Right atrium auricular region (tissue), 2 donors: ENCODE measurements around the gene MYH14. TPM values are rescaled to one million over a fixed set of nuclear protein-coding genes. Genes with fewer than 3 reads are reported as not detected.

Experiments
- DNase-seq: peaks from one replicate; pipeline ENCODE4 v3.0.0-alpha.2; 2019; ENCODE audit warnings: low spot score
- H3K27ac ChIP-seq, 2 donors: fragments of 200-600 bp; sonication (generic); 1 replicate in 1 of 2; 2 replicates in 1 of 2; pipeline ENCODE4 v1.5.1; 2016 to 2019
- H3K27me3 ChIP-seq, 2 donors: fragments of 200-600 bp; sonication (generic); one replicate each; pipeline versions ENCODE4 v1.5.1 to v1.6.0; 2017 to 2019
- H3K36me3 ChIP-seq: fragments of 200-600 bp; sonication (generic); one replicate; pipeline ENCODE4 v1.5.1; 2016
- H3K4me1 ChIP-seq, 2 donors: fragments of 200-600 bp; sonication (generic); one replicate each; pipeline versions ENCODE4 v1.5.1 to v1.6.0; 2017 to 2019
- H3K4me3 ChIP-seq, 2 donors: fragments of 200-600 bp; sonication (generic); 1 replicate in 1 of 2; 2 replicates in 1 of 2; pipeline ENCODE4 v1.5.1; 2017 to 2019; ENCODE audit warnings: mild to moderate bottlenecking in 1 of 2, moderate library complexity in 1 of 2
- H3K9me3 ChIP-seq, 2 donors: fragments of 200-600 bp; sonication (generic); one replicate each; pipeline ENCODE4 v1.5.1; 2019
- CTCF ChIP-seq, 2 donors: fragments of 200-600 bp; sonication (generic); IDR thresholded peaks; one replicate each; pipeline ENCODE4 v1.5.1; 2019; ENCODE audit warnings: antibody characterized with exemption in 2 of 2
- total RNA-seq, 2 donors: library from RNA; depleted of rRNA; stranded (reverse); fragments of >200 nt; gene quantifications; one replicate each; pipeline ENCODE4 v1.1.0, GENCODE V29; 2016

The MYH14 gene
- total RNA-seq, 2 donors from 2014 or later = 40.9 to 44.5 TPM

GRCh38 chr19:50312967-50313811 is 109.8 kb downstream of the MYH14 start:
- H3K9me3 ChIP-seq = no peaks in the 10 kb centered on the region
- DNase-seq = no peak
- no peak overlapping the region for H3K27ac ChIP-seq
- peaks cover 0 to 19% of the 10 kb centered on the region in 2 donors for H3K4me1 ChIP-seq
- H3K4me3 ChIP-seq = peak overlapping the region; percentile 21 to 25
- no peak for TF ChIP-seq CTCF (IDR thresholded peaks at IDR 0.05)
- no peaks in the 10 kb centered on the region for H3K36me3 ChIP-seq
- H3K27me3 ChIP-seq = peaks cover 9 to 32% of the 10 kb centered on the region in 2 donors

DNA sequence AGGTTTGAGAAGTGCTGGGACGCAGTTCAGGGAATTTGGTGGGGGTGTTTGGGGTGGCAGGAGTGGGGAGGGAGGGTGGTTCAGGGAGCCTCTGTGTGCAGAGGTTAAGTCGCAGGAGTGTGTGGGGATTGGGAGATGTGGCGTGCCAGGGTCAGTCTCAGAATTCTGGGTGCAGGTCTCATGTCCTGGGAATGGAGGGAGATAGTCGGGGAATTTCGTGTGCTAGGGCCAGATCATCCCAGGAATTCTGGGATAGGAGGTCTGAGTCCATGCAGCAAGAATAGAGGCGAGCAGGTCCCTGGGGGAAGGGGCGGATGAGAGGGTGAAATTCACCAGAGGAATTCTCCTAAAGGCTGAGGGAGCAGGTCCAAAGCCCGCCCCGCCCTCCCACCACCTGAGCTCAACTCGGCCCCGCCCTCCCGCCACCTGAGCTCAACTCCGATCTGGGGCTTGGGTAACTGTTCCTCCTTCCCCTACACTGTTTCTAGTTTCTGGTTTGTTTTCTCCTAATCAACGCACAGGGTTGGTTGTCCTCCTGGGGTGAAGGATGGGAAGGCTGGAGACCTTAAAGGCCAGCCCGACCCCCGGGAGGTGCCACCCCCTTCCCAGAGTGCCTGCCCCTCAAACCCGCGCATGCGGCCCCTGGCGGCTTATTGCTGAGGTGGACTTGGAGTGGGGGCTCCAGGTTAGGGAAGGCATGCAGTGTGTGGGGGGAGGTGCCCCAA is 110.6 kb downstream of the MYH14 start:
- no peak for DNase-seq
- Histone ChIP-seq H3K36me3 (no peaks in the 10 kb centered on the region), H3K27me3 (peaks cover 9 to 32% of the 10 kb centered on the region in 2 donors), H3K4me1 (peaks cover 0 to 19% of the 10 kb centered on the region in 2 donors), H3K9me3 (no peaks in the 10 kb centered on the region), H3K27ac (no peak overlapping the region), H3K4me3 (no peak overlapping the region)
- TF ChIP-seq CTCF (IDR thresholded peaks at IDR 0.05) = no peak

DNA sequence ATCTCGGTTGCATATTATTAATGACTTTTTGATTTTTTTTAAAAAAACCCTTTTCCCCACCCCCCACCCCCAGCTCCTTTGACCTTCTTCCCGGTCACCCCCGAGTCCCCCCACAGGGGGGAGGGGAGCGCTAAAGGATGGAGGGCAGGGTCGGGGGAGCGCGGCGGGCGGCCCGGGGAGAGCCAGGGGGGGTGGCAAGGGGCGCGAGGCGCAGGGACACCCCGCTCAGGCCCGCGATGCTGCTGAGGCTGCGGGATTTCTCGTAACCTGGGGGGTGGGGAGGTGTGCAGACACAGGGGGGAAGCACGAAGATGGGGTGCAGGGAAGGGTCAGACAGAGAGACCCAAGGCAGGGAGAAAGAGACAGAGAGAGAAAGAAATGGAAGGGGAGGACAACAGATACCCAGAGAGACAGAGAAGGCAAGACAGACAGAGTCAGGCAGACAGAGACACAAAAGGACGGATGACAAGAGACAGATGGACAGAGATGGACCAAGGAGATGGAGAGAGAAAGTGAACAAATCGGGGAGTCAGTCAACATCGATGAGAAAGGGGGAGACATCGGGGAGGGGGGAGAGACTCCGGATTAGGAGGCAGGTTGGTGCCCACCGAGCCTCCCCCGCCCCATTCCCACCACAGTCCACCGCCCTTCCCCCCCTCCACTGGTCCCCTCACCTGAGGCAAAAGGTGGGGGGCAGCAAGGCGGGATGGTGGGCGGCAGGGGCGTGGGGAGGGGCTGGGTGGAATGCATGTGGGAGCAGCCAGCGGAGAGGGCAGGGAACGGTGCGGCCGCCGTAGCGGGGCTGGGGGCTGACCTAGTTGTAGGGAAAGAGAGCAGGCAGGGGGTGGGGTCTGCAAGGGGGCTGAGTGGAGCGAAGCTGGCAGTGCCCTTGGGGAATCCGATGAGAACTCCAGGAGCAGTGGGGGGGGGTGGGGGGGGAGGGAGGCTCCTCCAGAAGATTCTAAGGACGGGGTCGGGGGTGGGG is 111.6 kb downstream of the MYH14 start:
- Histone ChIP-seq H3K4me1 (peaks cover 0 to 19% of the 10 kb centered on the region in 2 donors), H3K4me3 (peak overlapping the region in 1 of 2 donors; percentile 37), H3K27ac (no peak overlapping the region), H3K27me3 (peaks cover 9 to 32% of the 10 kb centered on the region in 2 donors), H3K36me3 (no peaks in the 10 kb centered on the region), H3K9me3 (no peaks in the 10 kb centered on the region)
- TF ChIP-seq CTCF (IDR thresholded peaks at IDR 0.05) = no peak
- DNase-seq = no peak

DNA sequence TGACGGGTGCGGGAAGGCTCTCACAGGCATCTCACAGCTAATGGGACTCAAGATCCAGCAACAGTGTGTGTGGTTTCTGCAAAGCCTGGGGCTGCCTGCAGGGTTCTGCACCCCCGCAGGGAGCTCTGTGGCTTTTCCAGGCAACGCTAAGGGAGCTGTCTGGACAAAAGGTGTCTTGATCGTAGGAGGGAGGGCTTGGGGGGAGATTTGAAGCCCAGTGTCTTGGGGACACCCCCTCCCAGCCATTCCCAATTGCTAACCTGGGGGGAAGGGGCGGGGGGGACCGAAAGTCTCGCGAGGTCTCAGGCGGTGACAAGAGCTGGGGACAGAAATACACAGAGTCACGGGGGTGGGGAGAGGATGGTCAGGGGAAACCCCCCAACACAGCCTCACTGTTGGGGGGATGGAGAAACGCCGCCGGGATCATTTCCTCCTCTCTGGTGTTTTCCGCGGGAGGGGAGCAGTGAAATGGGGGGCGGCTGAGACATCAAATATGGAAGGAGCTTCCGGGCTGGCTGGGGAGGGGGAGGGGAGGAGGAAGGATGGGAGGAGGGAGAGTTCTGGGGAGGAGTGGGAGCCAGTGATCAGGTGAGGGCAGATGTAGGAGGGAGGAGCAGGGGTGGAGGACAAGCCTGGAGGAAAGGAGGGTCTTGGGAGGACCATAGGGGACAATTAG is 112.5 kb downstream of the MYH14 start:
- Histone ChIP-seq H3K27ac (no peak overlapping the region), H3K4me1 (peaks cover 0 to 19% of the 10 kb centered on the region in 2 donors), H3K4me3 (peak overlapping the region; percentile 29 to 37), H3K9me3 (no peaks in the 10 kb centered on the region), H3K36me3 (no peaks in the 10 kb centered on the region), H3K27me3 (peaks cover 9 to 32% of the 10 kb centered on the region in 2 donors)
- no peak for DNase-seq
- no peak for TF ChIP-seq CTCF (IDR thresholded peaks at IDR 0.05)

- H3K4me1 ChIP-seq = peaks cover 0 to 16% of the 10 kb centered on the region in 2 donors
- no peak for TF ChIP-seq CTCF (IDR thresholded peaks at IDR 0.05)
- peaks cover 9 to 28% of the 10 kb centered on the region in 2 donors for H3K27me3 ChIP-seq
- H3K36me3 ChIP-seq = no peaks in the 10 kb centered on the region
- H3K27ac ChIP-seq = no peak overlapping the region
- no peaks in the 10 kb centered on the region for H3K9me3 ChIP-seq
- no peak for DNase-seq
- H3K4me3 ChIP-seq = no peak overlapping the region
Observed at GRCh38 chr19:50317115-50317514, 113.7 kb downstream of the MYH14 start.
